ENCODE measurements around the gene GRIA3. TPM values are rescaled to one million over a fixed set of nuclear protein-coding genes. Genes with fewer than 3 reads are reported as not detected.

Gene GRIA3
- total RNA-seq, 1 donor from 2014 or later: 3.7 TPM

DNA sequence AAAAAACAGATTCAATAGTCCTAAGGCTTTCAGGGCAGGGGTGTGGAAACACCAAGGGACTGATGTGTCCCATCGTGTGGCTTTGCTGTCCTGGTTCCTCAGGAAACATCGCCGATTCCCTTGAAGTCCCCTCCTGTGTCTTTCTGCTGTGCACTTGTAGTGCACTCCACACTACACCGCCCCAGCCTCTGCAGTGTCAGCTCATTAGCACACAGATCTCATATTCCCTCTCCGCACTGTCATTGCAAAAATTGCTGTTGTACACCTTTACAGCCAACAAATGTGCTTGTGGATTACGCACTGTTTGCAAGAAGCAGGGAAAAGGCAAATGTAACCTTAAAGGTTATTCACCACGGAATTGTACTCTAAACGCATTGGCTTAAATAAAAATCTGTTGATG is 5.3 kb downstream of the GRIA3 start:
- Histone ChIP-seq H3K4me3 (no peak overlapping the region), H3K27ac (replicated peaks) (no peak overlapping the region), H3K9me3 (replicated peaks) (no peaks in the 10 kb centered on the region), H3K4me1 (no peaks in the 10 kb centered on the region), H3K36me3 (no peaks in the 10 kb centered on the region), H3K27me3 (ENCODE audit: low read depth) (peaks cover 6% of the 10 kb centered on the region)
- intact Hi-C loops (cut with micrococcal nuclease): no loop called here
- no peak for DNase-seq
- TF ChIP-seq, protein P1, sequence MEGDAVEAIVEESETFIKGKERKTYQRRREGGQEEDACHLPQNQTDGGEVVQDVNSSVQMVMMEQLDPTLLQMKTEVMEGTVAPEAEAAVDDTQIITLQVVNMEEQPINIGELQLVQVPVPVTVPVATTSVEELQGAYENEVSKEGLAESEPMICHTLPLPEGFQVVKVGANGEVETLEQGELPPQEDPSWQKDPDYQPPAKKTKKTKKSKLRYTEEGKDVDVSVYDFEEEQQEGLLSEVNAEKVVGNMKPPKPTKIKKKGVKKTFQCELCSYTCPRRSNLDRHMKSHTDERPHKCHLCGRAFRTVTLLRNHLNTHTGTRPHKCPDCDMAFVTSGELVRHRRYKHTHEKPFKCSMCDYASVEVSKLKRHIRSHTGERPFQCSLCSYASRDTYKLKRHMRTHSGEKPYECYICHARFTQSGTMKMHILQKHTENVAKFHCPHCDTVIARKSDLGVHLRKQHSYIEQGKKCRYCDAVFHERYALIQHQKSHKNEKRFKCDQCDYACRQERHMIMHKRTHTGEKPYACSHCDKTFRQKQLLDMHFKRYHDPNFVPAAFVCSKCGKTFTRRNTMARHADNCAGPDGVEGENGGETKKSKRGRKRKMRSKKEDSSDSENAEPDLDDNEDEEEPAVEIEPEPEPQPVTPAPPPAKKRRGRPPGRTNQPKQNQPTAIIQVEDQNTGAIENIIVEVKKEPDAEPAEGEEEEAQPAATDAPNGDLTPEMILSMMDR (IDR thresholded peaks at IDR 0.05; ENCODE audit: borderline replicate concordance): no peak

DNA sequence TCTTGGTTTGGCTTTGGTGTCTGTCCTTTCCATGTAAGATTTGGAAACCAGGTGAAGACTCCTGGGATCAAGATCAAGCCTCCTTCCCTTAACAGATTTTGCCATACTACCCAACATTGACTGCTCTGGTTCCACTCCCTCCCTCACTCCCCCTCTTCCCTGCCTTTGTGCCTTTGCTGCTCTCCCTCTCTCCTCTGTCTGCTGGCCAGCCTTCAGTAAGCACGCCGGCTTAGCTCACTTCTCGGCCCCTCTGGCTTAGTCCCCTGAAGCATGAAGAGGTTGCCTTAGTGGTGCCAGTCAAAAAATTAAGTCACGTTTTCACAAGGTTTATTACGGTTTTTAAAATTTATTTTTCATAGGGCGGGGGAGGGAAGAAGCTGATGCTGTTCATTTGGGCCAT is 6.0 kb downstream of the GRIA3 start:
- H3K4me1 ChIP-seq: no peaks in the 10 kb centered on the region
- intact Hi-C loops (cut with micrococcal nuclease): no loop called here
- no peak overlapping the region for H3K4me3 ChIP-seq
- H3K27ac ChIP-seq (replicated peaks): no peak overlapping the region
- TF ChIP-seq, protein P1 (IDR thresholded peaks at IDR 0.05; ENCODE audit: borderline replicate concordance): no peak
- H3K27me3 ChIP-seq (ENCODE audit: low read depth): peaks cover under 1% of the 10 kb centered on the region
- no peaks in the 10 kb centered on the region for H3K36me3 ChIP-seq
- no peaks in the 10 kb centered on the region for H3K9me3 ChIP-seq (replicated peaks)
- no peak for DNase-seq

DNA sequence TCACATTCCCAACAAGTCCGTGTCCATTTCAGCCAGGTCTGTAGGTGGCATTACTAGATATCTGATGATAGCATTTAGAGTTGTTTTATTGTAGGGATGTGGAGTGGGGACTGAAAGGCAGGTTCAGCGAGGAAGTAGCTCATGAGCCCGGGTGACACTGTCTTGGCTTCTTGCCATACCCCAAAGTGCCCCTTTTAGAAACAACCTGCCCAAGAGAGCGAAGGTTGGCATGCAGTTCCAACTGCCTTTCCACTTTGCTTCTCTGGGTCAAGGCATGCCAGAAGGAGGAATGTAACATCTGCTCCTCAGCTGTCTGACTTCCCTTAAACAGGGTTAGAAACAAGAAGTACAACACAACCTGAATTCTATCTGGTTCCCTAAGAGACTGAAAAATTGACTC is 9.0 kb downstream of the GRIA3 start:
- intact Hi-C loops (cut with micrococcal nuclease): no loop called here
- TF ChIP-seq, protein P1 (IDR thresholded peaks at IDR 0.05; ENCODE audit: borderline replicate concordance): no peak

DNA sequence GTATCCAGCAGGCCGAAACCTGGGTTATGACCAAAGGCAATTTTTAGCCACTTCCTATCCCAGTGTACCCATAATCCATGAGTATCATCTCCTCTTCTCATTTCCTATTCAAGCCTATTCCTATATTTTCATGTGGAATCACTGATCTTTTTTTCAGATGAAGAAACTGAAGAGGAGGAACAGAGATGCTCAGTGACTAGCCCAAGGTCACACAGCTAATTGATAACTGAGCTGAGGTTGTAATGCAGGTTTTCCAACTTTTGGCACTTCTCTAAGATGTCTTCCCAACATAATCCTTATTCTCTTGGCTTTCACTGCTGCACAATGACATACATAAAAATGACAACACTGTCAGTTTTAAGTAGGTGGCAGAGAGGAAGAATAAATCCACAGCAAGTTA is 15.3 kb downstream of the GRIA3 start:
- DNase-seq: no peak
- TF ChIP-seq, protein P1 (IDR thresholded peaks at IDR 0.05; ENCODE audit: borderline replicate concordance): no peak
- Histone ChIP-seq H3K4me1 (no peaks in the 10 kb centered on the region), H3K4me3 (no peak overlapping the region), H3K9me3 (replicated peaks) (no peaks in the 10 kb centered on the region), H3K27me3 (ENCODE audit: low read depth) (no peaks in the 10 kb centered on the region), H3K36me3 (no peaks in the 10 kb centered on the region), H3K27ac (replicated peaks) (no peak overlapping the region)
- intact Hi-C loops (cut with micrococcal nuclease): no loop called here

More for the DNA sequence above, 9.0 kb downstream of the GRIA3 start:
- Histone ChIP-seq H3K36me3 (no peaks in the 10 kb centered on the region), H3K27ac (replicated peaks) (no peak overlapping the region), H3K4me3 (no peak overlapping the region), H3K9me3 (replicated peaks) (no peaks in the 10 kb centered on the region), H3K27me3 (ENCODE audit: low read depth) (no peaks in the 10 kb centered on the region), H3K4me1 (no peaks in the 10 kb centered on the region)
- DNase-seq: no peak

DNA sequence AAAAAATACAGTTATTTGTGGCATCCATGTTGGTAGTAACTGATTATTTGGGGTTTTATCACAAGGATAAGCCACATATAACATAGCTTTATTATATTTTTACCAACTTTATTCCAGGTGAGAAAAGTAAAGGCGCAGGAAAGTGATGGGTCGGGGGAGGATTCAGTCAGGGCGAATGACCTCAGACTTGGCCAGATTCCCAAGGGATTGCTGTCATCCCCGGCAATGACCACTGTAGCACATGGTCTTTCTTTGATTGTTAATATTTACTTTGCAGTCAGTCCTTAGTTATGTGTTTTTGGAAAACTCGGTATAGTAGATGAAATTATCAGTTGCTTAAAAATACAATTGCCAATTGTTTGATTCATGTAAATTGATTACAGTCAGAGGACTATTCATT is 17.6 kb downstream of the GRIA3 start:
- Histone ChIP-seq H3K27me3 (ENCODE audit: low read depth) (no peaks in the 10 kb centered on the region), H3K4me1 (no peaks in the 10 kb centered on the region), H3K36me3 (no peaks in the 10 kb centered on the region), H3K9me3 (replicated peaks) (no peaks in the 10 kb centered on the region), H3K4me3 (no peak overlapping the region), H3K27ac (replicated peaks) (no peak overlapping the region)
- TF ChIP-seq, protein P1 (IDR thresholded peaks at IDR 0.05; ENCODE audit: borderline replicate concordance): no peak
- intact Hi-C loops (cut with micrococcal nuclease): no loop called here
- no peak for DNase-seq

DNA sequence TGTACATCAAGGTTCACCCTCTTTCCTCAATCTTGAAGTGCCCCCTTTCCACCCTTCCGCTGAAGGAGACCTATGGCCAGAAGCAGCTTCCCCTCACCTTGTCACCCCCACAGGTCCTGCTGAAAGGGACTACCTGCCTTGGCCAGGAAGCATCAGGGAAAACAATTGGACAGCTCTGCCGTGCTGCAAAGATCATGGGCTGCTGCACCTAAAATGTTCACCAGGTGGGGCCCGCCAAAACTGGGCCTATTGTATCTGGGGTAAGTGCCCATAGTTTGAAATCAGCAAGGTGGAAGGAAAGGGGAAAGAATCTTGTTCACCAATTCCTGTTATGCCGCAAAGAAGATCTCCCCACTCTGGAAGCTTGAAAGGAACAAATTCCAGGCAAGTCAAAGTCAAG is 18.4 kb downstream of the GRIA3 start:
- no peaks in the 10 kb centered on the region for H3K9me3 ChIP-seq (replicated peaks)
- no peak overlapping the region for H3K4me3 ChIP-seq
- H3K27ac ChIP-seq (replicated peaks): no peak overlapping the region
- H3K36me3 ChIP-seq: no peaks in the 10 kb centered on the region
- DNase-seq: no peak
- TF ChIP-seq, protein P1 (IDR thresholded peaks at IDR 0.05; ENCODE audit: borderline replicate concordance): no peak
- H3K27me3 ChIP-seq (ENCODE audit: low read depth): no peaks in the 10 kb centered on the region
- intact Hi-C loops (cut with micrococcal nuclease): no loop called here
- H3K4me1 ChIP-seq: no peaks in the 10 kb centered on the region
